Lower leg skin (tissue), 4 donors: ENCODE results near the gene FNDC3B. TPM values are rescaled to one million over a fixed set of nuclear protein-coding genes. Genes with fewer than 3 reads are reported as not detected.

Experiments used
- DNase-seq, 2 donors: peaks; one replicate each; pipeline ENCODE4 v3.0.0-alpha.2; 2019; ENCODE audit warnings: low spot score in 2 of 2
- H3K4me3 ChIP-seq: fragments of 200-600 bp; sonication (generic); 2 replicates; pipeline ENCODE4 v1.5.1; 2017; ENCODE audit warnings: mild to moderate bottlenecking, low read depth; ENCODE audit not compliant: poor library complexity, severe bottlenecking
- POLR2A ChIP-seq, 2 donors: fragments of 450-650 bp; IDR thresholded peaks; one replicate each; pipeline ENCODE4 v1.6.1; 2016 to 2017; ENCODE audit warnings: antibody characterized with exemption in 2 of 2, mild to moderate bottlenecking in 1 of 2, moderate library complexity in 1 of 2
- WGBS, 2 donors: methylation state at CpG; one replicate each; pipeline ENCODE4 v1.1.5; 2018; 5-methylcytosine and 5-hydroxymethylcytosine counted together
- intact Hi-C: fragments of 100-400 bp; cut with DNase I; formaldehyde crosslinking; loops from one replicate; pipeline ENCODE4 v1.15.0; 2023; ENCODE audit warnings: low total_unique reads
- total RNA-seq, 4 donors: library from RNA; depleted of rRNA; stranded (reverse); fragments of >200 nt; gene quantifications; one replicate each; pipeline ENCODE4 v1.1.0, GENCODE V29; 2016
- TF ChIP-seq, protein P1 (sequence below), 3 donors: fragments of 450-650 bp; IDR thresholded peaks; one replicate each; pipeline ENCODE4 v1.5.1; 2016; ENCODE audit warnings: antibody characterized with exemption in 3 of 3, mild to moderate bottlenecking in 3 of 3, moderate library complexity in 2 of 3

Gene FNDC3B
- total RNA-seq, 4 donors from 2014 or later, result 22.9 to 39.3 (median 23.2) TPM

DNA sequence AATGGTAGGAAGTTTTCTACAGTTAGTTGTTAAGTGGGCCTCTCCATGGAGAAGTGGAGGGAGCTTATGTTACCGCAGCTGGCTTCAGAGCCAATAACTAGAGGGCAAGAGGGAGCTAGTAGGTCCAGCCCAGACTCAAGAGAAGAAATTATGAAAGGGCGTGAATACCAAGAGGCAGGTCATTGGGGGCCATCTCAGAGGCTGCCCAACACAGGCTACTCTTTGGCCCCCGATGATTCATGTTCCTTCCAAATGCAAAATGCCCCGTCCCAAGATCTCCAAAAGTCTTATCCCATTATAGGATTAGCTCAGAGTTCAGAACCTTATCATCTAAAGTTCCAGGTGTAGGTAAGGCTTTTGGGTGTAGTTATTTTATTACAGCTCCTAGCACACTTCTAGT lies 94.5 kb downstream of the FNDC3B start:
- TF ChIP-seq, protein P1, sequence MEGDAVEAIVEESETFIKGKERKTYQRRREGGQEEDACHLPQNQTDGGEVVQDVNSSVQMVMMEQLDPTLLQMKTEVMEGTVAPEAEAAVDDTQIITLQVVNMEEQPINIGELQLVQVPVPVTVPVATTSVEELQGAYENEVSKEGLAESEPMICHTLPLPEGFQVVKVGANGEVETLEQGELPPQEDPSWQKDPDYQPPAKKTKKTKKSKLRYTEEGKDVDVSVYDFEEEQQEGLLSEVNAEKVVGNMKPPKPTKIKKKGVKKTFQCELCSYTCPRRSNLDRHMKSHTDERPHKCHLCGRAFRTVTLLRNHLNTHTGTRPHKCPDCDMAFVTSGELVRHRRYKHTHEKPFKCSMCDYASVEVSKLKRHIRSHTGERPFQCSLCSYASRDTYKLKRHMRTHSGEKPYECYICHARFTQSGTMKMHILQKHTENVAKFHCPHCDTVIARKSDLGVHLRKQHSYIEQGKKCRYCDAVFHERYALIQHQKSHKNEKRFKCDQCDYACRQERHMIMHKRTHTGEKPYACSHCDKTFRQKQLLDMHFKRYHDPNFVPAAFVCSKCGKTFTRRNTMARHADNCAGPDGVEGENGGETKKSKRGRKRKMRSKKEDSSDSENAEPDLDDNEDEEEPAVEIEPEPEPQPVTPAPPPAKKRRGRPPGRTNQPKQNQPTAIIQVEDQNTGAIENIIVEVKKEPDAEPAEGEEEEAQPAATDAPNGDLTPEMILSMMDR (IDR thresholded peaks at IDR 0.05), result no peak
- no peak for TF ChIP-seq POLR2A (IDR thresholded peaks at IDR 0.05)
- intact Hi-C loops, result no loop called here
- WGBS, 2 donors, result 91 to 94% methylated on average over 4 of the region's 4 CpGs
- no peak for DNase-seq
- no peak overlapping the region for H3K4me3 ChIP-seq

DNA sequence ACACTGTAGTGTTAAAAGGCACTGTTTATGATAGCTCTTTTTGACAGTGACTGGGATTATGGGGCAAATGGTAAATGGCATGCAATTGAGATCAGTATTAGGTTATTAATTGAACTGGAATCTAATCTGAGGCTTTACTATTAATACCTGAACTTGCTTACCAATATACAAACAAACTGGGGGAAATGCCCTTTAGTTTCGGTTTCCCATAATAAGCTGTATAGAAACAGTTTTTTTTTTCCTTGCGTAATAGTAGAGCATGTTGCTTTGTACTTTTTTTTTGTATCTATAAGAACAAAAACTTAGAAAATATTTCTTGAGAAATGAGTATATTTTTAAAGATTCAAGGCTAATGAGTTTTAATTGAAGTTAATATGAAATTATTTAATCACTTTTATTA lies 95.0 kb downstream of the FNDC3B start:
- TF ChIP-seq, protein P1 (IDR thresholded peaks at IDR 0.05), result no peak
- no peak for TF ChIP-seq POLR2A (IDR thresholded peaks at IDR 0.05)
- intact Hi-C loops, result no loop called here
- no peak for DNase-seq
- 79 to 86% methylated on average over 2 of the region's 2 CpGs for WGBS, 2 donors
- no peak overlapping the region for H3K4me3 ChIP-seq

- WGBS, 2 donors, result 81 to 91% methylated on average over 1 of the region's 1 CpG
- DNase-seq, result no peak
- intact Hi-C loops, result no loop called here
- TF ChIP-seq POLR2A (IDR thresholded peaks at IDR 0.05), result no peak
- TF ChIP-seq, protein P1 (IDR thresholded peaks at IDR 0.05), result no peak
- H3K4me3 ChIP-seq, result no peak overlapping the region
Observed at GRCh38 chr3:172135185-172135584, 95.8 kb downstream of the FNDC3B start.

GRCh38 chr3:172135820-172136219 lies 96.4 kb downstream of the FNDC3B start:
- H3K4me3 ChIP-seq, result no peak overlapping the region
- intact Hi-C loops, result no loop called here
- TF ChIP-seq POLR2A (IDR thresholded peaks at IDR 0.05), result no peak
- TF ChIP-seq, protein P1 (IDR thresholded peaks at IDR 0.05), result no peak
- 87% methylated on average over 2 of the region's 2 CpGs for WGBS, 2 donors
- DNase-seq, result no peak

DNA sequence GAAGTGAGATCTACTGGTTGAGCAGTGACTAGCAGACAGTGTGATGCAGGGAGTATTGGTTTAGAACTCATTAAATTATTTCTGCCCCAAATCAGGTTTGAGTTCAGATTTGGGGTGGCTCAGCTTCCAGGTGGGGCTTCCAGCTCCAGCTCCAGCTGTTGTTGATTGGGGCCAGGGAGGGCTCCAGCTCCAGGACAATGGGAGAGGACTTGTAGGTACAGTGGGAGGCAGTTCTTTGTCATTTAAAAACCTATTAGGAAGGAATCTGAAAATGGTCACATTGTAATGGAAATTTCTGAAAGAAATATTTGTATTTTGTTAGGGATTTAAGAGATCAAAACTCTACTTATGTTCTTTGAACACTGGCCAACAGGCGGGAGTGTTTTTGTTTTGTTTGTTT lies 97.0 kb downstream of the FNDC3B start:
- 86 to 92% methylated on average over 1 of the region's 1 CpG for WGBS, 2 donors
- intact Hi-C loops, result no loop called here
- DNase-seq, result no peak
- TF ChIP-seq POLR2A (IDR thresholded peaks at IDR 0.05), result no peak
- TF ChIP-seq, protein P1 (IDR thresholded peaks at IDR 0.05), result no peak
- no peak overlapping the region for H3K4me3 ChIP-seq
